ENCODE measurements around the gene INPP5F. TPM values are rescaled to one million over a fixed set of nuclear protein-coding genes. Genes with fewer than 3 reads are reported as not detected.

INPP5F gene
- total RNA-seq, 2 experiments from 2014 or later: 10.5 to 10.9 TPM

DNA sequence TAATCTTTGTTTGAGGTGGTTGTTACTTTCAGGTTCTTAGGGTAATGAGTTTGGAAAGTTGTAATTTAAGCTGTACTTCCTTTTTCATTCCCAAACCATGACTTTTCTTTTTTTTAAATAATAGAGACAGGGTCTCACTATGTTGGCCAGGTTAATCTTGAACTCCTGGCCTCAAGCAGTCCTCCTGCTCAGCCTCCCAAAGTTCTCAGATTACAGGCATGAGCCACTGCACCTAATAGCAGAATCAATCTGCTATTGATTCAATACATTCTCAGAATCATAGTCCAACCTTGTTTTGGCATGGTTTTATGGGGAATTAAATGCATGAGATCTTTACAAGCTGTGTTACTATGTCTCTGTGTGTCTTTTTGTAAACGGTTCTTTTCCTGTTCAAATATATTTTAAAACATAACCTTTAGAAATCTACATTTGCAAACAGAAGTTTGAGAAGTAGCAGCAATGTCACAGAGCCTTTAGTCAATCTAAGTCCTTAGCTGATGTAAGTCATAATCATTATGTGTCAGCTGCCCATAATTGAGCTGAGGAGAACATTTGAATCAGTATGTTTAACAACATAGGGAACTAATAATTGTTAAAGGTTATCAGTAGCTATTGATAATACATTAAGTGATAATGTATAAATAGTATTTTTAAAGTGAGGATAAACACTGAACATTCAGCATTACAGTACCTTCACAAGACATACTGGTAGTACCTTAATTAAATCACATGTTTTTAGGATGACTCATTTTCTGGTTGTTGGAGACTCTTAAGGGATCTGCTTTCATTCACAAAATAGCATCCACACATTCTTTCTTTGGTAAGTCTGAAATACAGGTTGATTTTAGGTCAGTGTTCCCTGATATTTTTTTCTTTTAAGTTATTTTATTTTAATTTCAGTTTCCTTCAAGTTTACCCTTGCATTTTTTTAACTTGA is 8.8 kb downstream of the INPP5F start:
- Mint-ChIP-seq H3K4me1 (ENCODE audit: low read depth) (peaks cover 53% of the 10 kb centered on the region), H3K4me3 (no peak overlapping the region), H3K9me3 (no peaks in the 10 kb centered on the region), H3K27ac (no peak overlapping the region), H3K36me3 (ENCODE audit: low read depth) (peaks cover 2% of the 10 kb centered on the region), H3K27me3 (ENCODE audit: low read depth) (no peaks in the 10 kb centered on the region)
- CTCF ChIA-PET: interaction anchor here (1.6 to 1.7 kb wide), 3 partner anchors 9 to 124 kb away, joined by 4 to 5 read pairs (median 4); partner anchors contain the start of gene INPP5F
- no peak for DNase-seq
- intact Hi-C loops (cut with micrococcal nuclease): loop anchor here (1.0 to 2.0 kb wide), 3 partner anchors 16 to 32 kb away; no protein-coding TSS in a partner anchor

DNA sequence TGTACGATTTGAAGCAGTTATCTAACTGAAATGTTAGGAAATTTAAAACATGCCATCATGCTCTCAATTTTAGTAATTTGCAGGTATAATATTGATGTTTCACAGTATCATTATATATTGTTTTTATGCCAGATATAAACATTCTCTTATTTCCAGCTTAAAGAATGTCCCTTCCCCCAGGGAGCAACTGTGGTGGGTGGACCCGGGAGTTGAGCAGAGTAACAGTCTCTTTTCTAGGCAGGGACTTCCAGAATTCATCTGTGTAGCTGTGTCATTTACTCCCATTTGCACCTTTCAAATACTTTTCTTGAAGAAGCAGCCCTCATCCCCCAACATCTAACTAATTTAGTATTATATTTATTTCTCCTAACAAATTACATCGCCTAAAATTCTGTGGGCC is 9.6 kb downstream of the INPP5F start:
- no peaks in the 10 kb centered on the region for H3K36me3 Mint-ChIP-seq (ENCODE audit: low read depth)
- no peak for DNase-seq
- CTCF ChIA-PET: interaction anchor here (0.8 to 1.7 kb wide), 5 partner anchors 10 to 123 kb away, joined by 3 to 5 read pairs (median 4); partner anchors contain the start of gene INPP5F
- H3K4me1 Mint-ChIP-seq (ENCODE audit: low read depth): peaks cover 50% of the 10 kb centered on the region
- no peak overlapping the region for H3K4me3 Mint-ChIP-seq
- no peak overlapping the region for H3K27ac Mint-ChIP-seq
- no peaks in the 10 kb centered on the region for H3K27me3 Mint-ChIP-seq (ENCODE audit: low read depth)
- intact Hi-C loops (cut with micrococcal nuclease): loop anchor here (1.0 to 2.0 kb wide), 2 partner anchors 15 to 33 kb away; no protein-coding TSS in a partner anchor
- no peaks in the 10 kb centered on the region for H3K9me3 Mint-ChIP-seq

DNA sequence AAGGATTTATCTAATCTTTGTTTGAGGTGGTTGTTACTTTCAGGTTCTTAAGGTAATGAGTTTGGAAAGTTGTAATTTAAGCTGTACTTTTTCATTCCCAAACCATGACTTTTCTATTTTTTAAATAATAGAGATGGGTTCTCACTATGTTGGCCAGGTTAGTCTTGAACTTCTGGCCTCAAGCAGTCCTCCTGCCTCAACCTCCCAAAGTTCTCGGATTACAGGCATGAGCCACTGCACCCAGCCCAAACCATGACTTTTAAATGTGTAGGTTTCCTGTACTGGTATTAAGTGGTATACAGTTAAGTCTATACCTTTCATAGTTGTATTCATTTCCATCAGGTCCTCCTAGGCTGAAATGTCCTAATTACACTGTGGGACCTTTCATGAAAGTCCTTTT is 10.4 kb downstream of the INPP5F start:
- Mint-ChIP-seq H3K4me3 (no peak overlapping the region), H3K36me3 (ENCODE audit: low read depth) (no peaks in the 10 kb centered on the region), H3K27me3 (ENCODE audit: low read depth) (no peaks in the 10 kb centered on the region), H3K9me3 (no peaks in the 10 kb centered on the region), H3K27ac (no peak overlapping the region), H3K4me1 (ENCODE audit: low read depth) (peaks cover 50% of the 10 kb centered on the region)
- CTCF ChIA-PET: interaction anchor here (0.8 to 1.8 kb wide), 6 partner anchors 10 to 123 kb away, joined by 3 to 11 read pairs (median 4); partner anchors contain the start of gene INPP5F
- intact Hi-C loops (cut with micrococcal nuclease): loop anchor here (1.0 kb wide), 1 partner anchor 8 kb away; no protein-coding TSS in a partner anchor
- DNase-seq: no peak

DNA sequence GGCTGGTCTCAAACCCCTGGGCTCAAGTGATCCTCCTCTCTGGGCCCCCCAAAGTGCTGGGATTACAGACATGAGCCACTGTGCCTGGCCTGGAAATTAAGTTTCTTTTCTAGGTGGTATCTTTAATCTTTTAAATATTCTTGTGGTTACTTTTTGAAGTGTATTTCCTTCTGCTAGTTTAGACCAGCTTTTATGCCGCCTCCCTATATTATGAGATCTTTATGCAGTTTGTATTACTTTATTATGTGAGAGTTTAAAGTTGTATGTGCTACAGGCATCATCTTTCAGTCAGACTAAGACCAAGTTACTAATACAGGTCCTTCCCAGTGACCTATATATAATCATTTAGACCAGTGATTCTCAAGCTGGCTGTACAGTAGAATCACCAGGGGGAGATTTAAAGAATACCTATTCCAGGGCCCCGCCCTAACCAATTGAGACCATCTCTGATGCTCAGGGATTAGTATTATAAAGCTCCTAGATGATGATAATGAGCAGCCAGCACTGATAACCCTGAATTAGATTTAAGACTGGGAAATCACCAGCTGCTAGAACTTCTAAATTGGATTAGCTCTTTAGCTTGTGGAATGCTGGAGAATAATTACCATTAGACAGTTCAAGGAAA is 11.3 kb downstream of the INPP5F start:
- no peaks in the 10 kb centered on the region for H3K27me3 Mint-ChIP-seq (ENCODE audit: low read depth)
- intact Hi-C loops (cut with micrococcal nuclease): loop anchor here (1.0 kb wide), 1 partner anchor 9 kb away; no protein-coding TSS in a partner anchor

DNA sequence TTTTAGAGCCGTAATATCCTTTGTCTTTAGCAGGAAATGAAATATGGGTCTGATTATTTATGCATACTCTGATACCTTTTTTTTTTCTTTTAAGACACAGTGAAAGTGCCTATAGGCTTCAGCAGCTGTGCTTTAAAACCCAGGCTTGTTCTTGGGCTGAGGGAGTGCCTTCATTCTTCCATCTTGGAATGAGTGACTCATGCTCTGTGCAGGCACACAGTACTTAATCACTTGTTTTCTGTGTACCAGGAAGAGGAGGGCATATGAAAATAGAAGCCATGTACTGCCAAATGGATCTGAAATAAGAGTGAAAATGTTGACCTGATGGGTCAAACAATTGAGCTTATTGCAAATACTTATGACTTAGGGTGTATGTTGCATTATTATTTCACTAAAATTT is 12.0 kb downstream of the INPP5F start:
- Mint-ChIP-seq H3K4me1 (ENCODE audit: low read depth) (peaks cover 50% of the 10 kb centered on the region), H3K4me3 (no peak overlapping the region)

More for the DNA sequence above, 11.3 kb downstream of the INPP5F start:
- Mint-ChIP-seq H3K27ac (no peak overlapping the region), H3K4me3 (no peak overlapping the region), H3K9me3 (no peaks in the 10 kb centered on the region), H3K4me1 (ENCODE audit: low read depth) (peaks cover 50% of the 10 kb centered on the region), H3K36me3 (ENCODE audit: low read depth) (no peaks in the 10 kb centered on the region)
- DNase-seq: no peak
- CTCF ChIA-PET: interaction anchor here (0.5 to 2.0 kb wide), 7 partner anchors 9 to 117 kb away, joined by 3 to 11 read pairs (median 4); no protein-coding TSS in a partner anchor

DNA sequence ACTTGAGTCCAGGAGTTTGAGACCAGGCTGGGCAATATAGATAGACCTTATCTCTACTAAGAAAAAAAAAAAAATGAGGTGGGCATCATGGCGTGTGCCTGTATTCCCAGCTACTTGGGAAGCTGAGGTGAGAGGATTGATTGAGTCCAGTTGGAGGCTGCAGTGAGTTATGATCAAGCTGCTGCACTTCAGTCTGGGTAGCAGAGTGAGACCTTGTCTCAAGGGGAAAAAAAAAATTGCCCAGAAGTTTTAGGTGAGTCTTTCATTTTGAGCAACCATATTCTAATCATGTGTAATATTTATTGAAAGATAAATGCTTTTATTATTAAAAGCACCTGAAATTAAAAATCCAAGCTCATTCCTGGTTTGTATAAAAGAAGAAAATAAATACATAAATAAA is 13.1 kb downstream of the INPP5F start:
- Mint-ChIP-seq H3K9me3 (no peaks in the 10 kb centered on the region), H3K27me3 (ENCODE audit: low read depth) (no peaks in the 10 kb centered on the region), H3K36me3 (ENCODE audit: low read depth) (no peaks in the 10 kb centered on the region), H3K4me1 (ENCODE audit: low read depth) (peaks cover 49% of the 10 kb centered on the region), H3K4me3 (no peak overlapping the region), H3K27ac (no peak overlapping the region)
- intact Hi-C loops (cut with micrococcal nuclease): no loop called here
- no peak for DNase-seq
- CTCF ChIA-PET: interaction anchor here (0.6 to 1.1 kb wide), 2 partner anchors 33 to 53 kb away, joined by 3 read pairs; no protein-coding TSS in a partner anchor

More for the DNA sequence above, 12.0 kb downstream of the INPP5F start:
- intact Hi-C loops (cut with micrococcal nuclease): loop anchor here (1.0 kb wide), 1 partner anchor 10 kb away; no protein-coding TSS in a partner anchor
- no peaks in the 10 kb centered on the region for H3K9me3 Mint-ChIP-seq
- H3K36me3 Mint-ChIP-seq (ENCODE audit: low read depth): no peaks in the 10 kb centered on the region
- CTCF ChIA-PET: interaction anchor here (0.7 to 2.0 kb wide), 7 partner anchors 10 to 122 kb away, joined by 3 to 11 read pairs (median 4); no protein-coding TSS in a partner anchor
- no peaks in the 10 kb centered on the region for H3K27me3 Mint-ChIP-seq (ENCODE audit: low read depth)
- DNase-seq: peak; percentile 39
- H3K27ac Mint-ChIP-seq: peak overlapping the region; percentile 59

DNA sequence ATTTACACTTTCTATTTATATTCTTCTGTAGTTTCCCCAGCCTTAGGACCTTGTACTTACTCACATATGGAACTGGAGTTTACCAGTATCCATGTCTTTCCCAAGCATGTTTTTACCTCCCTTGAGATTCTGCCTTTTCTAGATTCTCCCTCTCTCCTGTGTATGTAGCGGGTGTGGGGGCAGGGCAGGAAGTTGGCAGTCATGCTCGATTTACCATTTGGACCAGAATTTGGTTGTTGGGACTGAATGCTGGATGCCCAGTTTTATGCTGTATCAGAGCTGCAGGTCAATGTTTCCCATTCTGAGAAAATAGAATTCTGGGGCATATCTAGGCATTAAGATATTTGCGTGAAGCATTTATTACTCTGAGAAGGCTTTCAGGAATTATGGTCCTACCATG is 14.2 kb downstream of the INPP5F start:
- intact Hi-C loops (cut with micrococcal nuclease): no loop called here
- H3K4me1 Mint-ChIP-seq (ENCODE audit: low read depth): peaks cover 48% of the 10 kb centered on the region
- CTCF ChIA-PET: interaction anchor here (0.7 to 1.1 kb wide), 2 partner anchors 32 to 39 kb away, joined by 3 read pairs; no protein-coding TSS in a partner anchor
- H3K9me3 Mint-ChIP-seq: no peaks in the 10 kb centered on the region
- H3K36me3 Mint-ChIP-seq (ENCODE audit: low read depth): no peaks in the 10 kb centered on the region
- no peaks in the 10 kb centered on the region for H3K27me3 Mint-ChIP-seq (ENCODE audit: low read depth)
- H3K27ac Mint-ChIP-seq: no peak overlapping the region
- no peak overlapping the region for H3K4me3 Mint-ChIP-seq
- no peak for DNase-seq

DNA sequence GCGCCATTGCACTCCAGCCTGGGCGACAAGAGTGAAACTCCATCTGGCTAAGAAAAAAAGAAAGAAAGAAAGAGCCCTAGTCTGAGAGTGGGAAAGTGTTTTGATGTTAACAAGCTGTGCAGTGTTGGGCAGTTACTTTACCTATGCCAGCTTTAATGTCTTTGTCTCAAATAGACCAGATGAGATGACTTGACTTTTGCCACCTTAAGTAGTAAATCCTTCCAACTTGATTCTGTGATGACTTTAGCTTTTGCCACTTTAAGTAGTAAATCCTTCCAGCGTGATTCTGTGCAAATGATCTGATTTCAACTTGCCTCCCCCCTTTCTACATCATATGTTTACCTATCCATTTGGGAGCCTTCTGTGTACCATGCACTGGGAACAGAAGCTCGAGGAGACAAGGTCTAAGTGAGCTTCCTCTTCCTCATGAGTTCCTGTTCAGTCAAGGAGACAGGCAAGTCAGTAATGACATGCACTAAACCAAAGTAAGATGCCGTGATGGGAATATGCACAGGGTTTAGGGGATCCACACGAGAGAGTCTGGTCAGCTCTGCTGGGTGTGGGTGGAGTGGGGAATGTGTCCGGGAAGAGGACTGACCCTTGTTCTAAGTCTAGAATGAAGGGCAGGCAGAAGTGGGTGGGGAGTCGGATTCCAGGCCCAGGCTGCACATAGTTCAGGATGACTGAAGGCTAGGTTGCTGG is 17.2 kb downstream of the INPP5F start:
- no peak overlapping the region for H3K27ac Mint-ChIP-seq
- no peak overlapping the region for H3K4me3 Mint-ChIP-seq
- peaks cover 31% of the 10 kb centered on the region for H3K4me1 Mint-ChIP-seq (ENCODE audit: low read depth)
- no peaks in the 10 kb centered on the region for H3K36me3 Mint-ChIP-seq (ENCODE audit: low read depth)
- CTCF ChIA-PET: interaction anchor here (0.6 to 1.4 kb wide), 3 partner anchors 8 to 163 kb away, joined by 5 to 6 read pairs (median 5); no protein-coding TSS in a partner anchor
- H3K9me3 Mint-ChIP-seq: no peaks in the 10 kb centered on the region
- intact Hi-C loops (cut with micrococcal nuclease): no loop called here
- no peak for DNase-seq
- no peaks in the 10 kb centered on the region for H3K27me3 Mint-ChIP-seq (ENCODE audit: low read depth)

DNA sequence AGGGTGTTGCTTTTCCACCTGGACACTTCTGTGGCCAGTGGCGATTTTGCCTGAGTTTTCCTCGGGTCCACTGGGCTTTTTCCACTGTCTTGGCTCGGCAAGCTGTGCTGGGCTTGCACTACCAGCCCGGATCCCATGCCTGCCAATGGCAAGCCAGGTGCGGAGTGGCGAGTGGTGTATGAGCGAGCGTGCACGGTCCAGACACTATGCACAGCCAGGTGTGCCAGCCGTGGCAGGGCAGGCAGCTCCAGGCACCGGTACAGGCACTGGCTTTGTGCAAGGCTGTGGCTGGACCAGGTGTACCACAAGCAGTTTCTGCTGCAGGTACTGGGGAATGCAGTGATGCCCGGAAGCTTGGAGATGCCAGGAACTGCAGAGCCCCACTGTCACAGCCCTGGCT is 22.1 kb downstream of the INPP5F start:
- Mint-ChIP-seq H3K4me3 (no peak overlapping the region), H3K36me3 (ENCODE audit: low read depth) (no peaks in the 10 kb centered on the region), H3K4me1 (ENCODE audit: low read depth) (peaks cover 30% of the 10 kb centered on the region), H3K27me3 (ENCODE audit: low read depth) (no peaks in the 10 kb centered on the region), H3K9me3 (no peaks in the 10 kb centered on the region), H3K27ac (no peak overlapping the region)
- no peak for DNase-seq
- intact Hi-C loops (cut with micrococcal nuclease): no loop called here
- CTCF ChIA-PET: interaction anchor here (1.4 to 5.5 kb wide), 4 partner anchors 11 to 112 kb away, joined by 4 to 54 read pairs (median 8); partner anchors contain the start of gene INPP5F

DNA sequence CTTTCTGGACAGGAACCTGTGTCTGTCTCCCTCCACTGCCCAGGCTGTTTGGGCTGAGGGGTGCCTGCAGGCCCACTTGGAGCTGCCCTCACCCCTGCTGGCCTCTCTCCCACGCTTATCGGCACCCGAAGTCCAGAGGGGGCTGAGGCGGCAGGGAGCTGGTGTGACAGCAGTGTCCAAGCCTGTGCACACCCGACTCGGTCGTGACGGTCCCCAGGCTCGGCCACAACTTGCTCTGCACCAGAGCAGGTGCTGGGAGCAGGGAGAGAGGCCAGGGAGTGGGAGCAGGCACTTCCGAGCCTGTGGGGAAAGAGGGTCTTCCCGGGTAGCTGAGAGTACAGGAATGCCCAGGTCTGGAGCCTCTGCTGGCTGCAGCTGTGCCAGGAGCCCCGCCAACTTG is 23.0 kb downstream of the INPP5F start:
- Mint-ChIP-seq H3K9me3 (no peaks in the 10 kb centered on the region), H3K27me3 (ENCODE audit: low read depth) (no peaks in the 10 kb centered on the region), H3K27ac (no peak overlapping the region), H3K36me3 (ENCODE audit: low read depth) (no peaks in the 10 kb centered on the region), H3K4me3 (no peak overlapping the region), H3K4me1 (ENCODE audit: low read depth) (peaks cover 25% of the 10 kb centered on the region)
- intact Hi-C loops (cut with micrococcal nuclease): no loop called here
- CTCF ChIA-PET: interaction anchor here (1.4 to 5.5 kb wide), 4 partner anchors 10 to 111 kb away, joined by 4 to 54 read pairs (median 8); partner anchors contain the start of gene INPP5F
- DNase-seq: no peak

DNA sequence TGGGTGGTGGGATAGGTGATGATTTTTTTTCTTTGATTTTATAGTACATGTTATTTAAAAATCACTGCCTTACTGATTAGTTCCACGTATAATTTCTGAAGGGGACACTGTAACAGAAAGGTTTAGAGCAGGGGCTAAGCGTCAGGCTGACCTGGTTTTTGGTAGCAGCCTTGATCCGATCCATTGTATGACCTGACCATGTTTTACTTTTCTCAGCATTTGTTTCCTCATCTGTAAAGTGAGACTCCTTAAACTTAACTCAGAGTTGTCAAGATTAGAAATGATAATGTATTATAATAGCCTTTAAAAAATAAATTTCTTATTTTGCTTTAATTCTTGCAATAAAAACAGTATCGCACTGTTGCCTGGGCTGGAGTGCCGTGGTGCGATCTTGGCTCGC is 23.6 kb downstream of the INPP5F start:
- H3K4me1 Mint-ChIP-seq (ENCODE audit: low read depth): peaks cover 21% of the 10 kb centered on the region
- H3K9me3 Mint-ChIP-seq: no peaks in the 10 kb centered on the region
- no peaks in the 10 kb centered on the region for H3K27me3 Mint-ChIP-seq (ENCODE audit: low read depth)
- CTCF ChIA-PET: interaction anchor here (0.5 to 5.5 kb wide), 9 partner anchors 8 to 169 kb away, joined by 3 to 54 read pairs (median 6); partner anchors contain the start of genes INPP5F and MCMBP
- intact Hi-C loops (cut with micrococcal nuclease): no loop called here
- no peak for DNase-seq
- no peak overlapping the region for H3K27ac Mint-ChIP-seq
- no peak overlapping the region for H3K4me3 Mint-ChIP-seq
- H3K36me3 Mint-ChIP-seq (ENCODE audit: low read depth): no peaks in the 10 kb centered on the region

Measured in activated naive CD4-positive, alpha-beta T cell treated with anti-CD3 and anti-CD28 coated beads for 36 hours (primary cell).